Measurements from ENCODE around the gene MOGAT3.

- TF ChIP-seq CTCF (conservative IDR thresholded peaks at IDR 0.05; ENCODE audit: low read depth, low read length), result no peak
- no peak for TF ChIP-seq RAD21 (IDR thresholded peaks at IDR 0.05; ENCODE audit: low read length)
- TF ChIP-seq POLR2A (IDR thresholded peaks at IDR 0.05; ENCODE audit: low read depth, low read length), result no peak
- 0 out of 2 replicates have a peak, but pooled peaks have one; percentile 35 for TF ChIP-seq FOS (IDR thresholded peaks at IDR 0.05; ENCODE audit: low read depth, low read length)
- TF ChIP-seq RFX5 (IDR thresholded peaks at IDR 0.05; ENCODE audit: low read depth, low read length), result no peak
Measured at GRCh38 chr7:101159696-101160674, 40.9 kb downstream of the MOGAT3 start.

Data from IMR-90 (cell line).